Chondrocyte (in vitro differentiated cells): ENCODE measurements around the gene MYBPH. TPM values are rescaled to one million over a fixed set of nuclear protein-coding genes. Genes with fewer than 3 reads are reported as not detected.
A peak's percentile ranks its signal among the peaks of the same experiment; 100 is the strongest.

Experiments
- DNase-seq: peaks from one replicate; pipeline ENCODE4 v3.0.0; 2021; ENCODE audit warnings: mixed read lengths, low spot score
- H3K27ac Mint-ChIP-seq: one replicate; pipeline ENCODE4 v1.8.0; 2021; ENCODE audit warnings: mild to moderate bottlenecking, moderate library complexity, mixed read lengths; ENCODE audit not compliant: unreplicated experiment
- H3K27me3 Mint-ChIP-seq: 2 replicates; pipeline ENCODE4 v1.8.0; 2021; ENCODE audit warnings: low read depth, mixed read lengths
- H3K36me3 Mint-ChIP-seq: 2 replicates; pipeline ENCODE4 v1.8.0; 2021; ENCODE audit warnings: low read depth, mixed read lengths
- H3K4me1 Mint-ChIP-seq: 2 replicates; pipeline ENCODE4 v1.8.0; 2021; ENCODE audit warnings: low read depth, mild to moderate bottlenecking, mixed read lengths
- H3K4me3 Mint-ChIP-seq: one replicate; pipeline ENCODE4 v1.8.0; 2021; ENCODE audit warnings: mild to moderate bottlenecking, moderate library complexity, mixed read lengths; ENCODE audit not compliant: unreplicated experiment
- H3K9me3 Mint-ChIP-seq: 2 replicates; pipeline ENCODE4 v1.8.0; 2021; ENCODE audit warnings: low read depth, mixed read lengths
- CTCF ChIP-seq: fragments of 200-600 bp; sonication (generic); IDR thresholded peaks from 2 replicates; pipeline ENCODE4 v1.5.0; 2021; ENCODE audit warnings: antibody characterized with exemption, mild to moderate bottlenecking, moderate library complexity
- total RNA-seq: library from RNA; stranded (reverse); gene quantifications from 3 replicates; pipeline ENCODE4 v1.2.1, GENCODE V29; 2021

Gene MYBPH
- total RNA-seq, 1 donor from 2014 or later = not detected

- Mint-ChIP-seq H3K27ac (no peak overlapping the region), H3K4me1 (no peaks in the 10 kb centered on the region), H3K9me3 (no peaks in the 10 kb centered on the region), H3K27me3 (peaks cover 17% of the 10 kb centered on the region), H3K36me3 (peaks cover 3% of the 10 kb centered on the region), H3K4me3 (no peak overlapping the region)
- no peak for DNase-seq
- TF ChIP-seq CTCF = no peak
These were observed 6.6 kb downstream of the MYBPH start for GRCh38 chr1:203168991-203169390.

GRCh38 chr1:203168256-203168786 is 7.3 kb downstream of the MYBPH start:
- H3K4me3 Mint-ChIP-seq = no peak overlapping the region
- no peak overlapping the region for H3K27ac Mint-ChIP-seq
- TF ChIP-seq CTCF = no peak
- H3K4me1 Mint-ChIP-seq = no peaks in the 10 kb centered on the region
- H3K27me3 Mint-ChIP-seq = peaks cover 18% of the 10 kb centered on the region
- no peak for DNase-seq
- H3K36me3 Mint-ChIP-seq = peaks cover 3% of the 10 kb centered on the region
- no peaks in the 10 kb centered on the region for H3K9me3 Mint-ChIP-seq

- H3K4me1 Mint-ChIP-seq = no peaks in the 10 kb centered on the region
- no peak overlapping the region for H3K4me3 Mint-ChIP-seq
- H3K36me3 Mint-ChIP-seq = peaks cover 3% of the 10 kb centered on the region
- DNase-seq = no peak
- TF ChIP-seq CTCF = no peak
- H3K27me3 Mint-ChIP-seq = peaks cover 22% of the 10 kb centered on the region
- H3K9me3 Mint-ChIP-seq = no peaks in the 10 kb centered on the region
- no peak overlapping the region for H3K27ac Mint-ChIP-seq
These were observed 7.8 kb downstream of the MYBPH start for GRCh38 chr1:203167913-203168200.

- Mint-ChIP-seq H3K4me1 (no peaks in the 10 kb centered on the region), H3K4me3 (no peak overlapping the region), H3K9me3 (no peaks in the 10 kb centered on the region), H3K27me3 (peaks cover 27% of the 10 kb centered on the region), H3K36me3 (peaks cover 3% of the 10 kb centered on the region), H3K27ac (no peak overlapping the region)
- TF ChIP-seq CTCF = no peak
- no peak for DNase-seq
These were observed 8.4 kb downstream of the MYBPH start for GRCh38 chr1:203167026-203167912.

GRCh38 chr1:203166192-203166940 is 9.3 kb downstream of the MYBPH start:
- peak; percentile 8 for TF ChIP-seq CTCF
- no peak overlapping the region for H3K27ac Mint-ChIP-seq
- H3K4me1 Mint-ChIP-seq = no peaks in the 10 kb centered on the region
- H3K36me3 Mint-ChIP-seq = peaks cover 3% of the 10 kb centered on the region
- no peaks in the 10 kb centered on the region for H3K9me3 Mint-ChIP-seq
- no peak overlapping the region for H3K4me3 Mint-ChIP-seq
- peaks cover 28% of the 10 kb centered on the region for H3K27me3 Mint-ChIP-seq
- DNase-seq = no peak
